GM23338 (cell line): Measurements from ENCODE around the gene BNC2. TPM values are rescaled to one million over a fixed set of nuclear protein-coding genes. Genes with fewer than 3 reads are reported as not detected.

Source experiments
- ATAC-seq: fragments of 200-7000 bp; cut with Tn5 transposase; 3 replicates; pipeline ENCODE4 v1.9.1; 2020
- DNase-seq: peaks from one replicate; pipeline ENCODE4 v3.0.0-alpha.2; 2015; ENCODE audit warnings: low spot score
- H2AFZ ChIP-seq: fragments of 200-600 bp; sonication (generic); 2 replicates; pipeline ENCODE4 v1.8.0; 2016; ENCODE audit warnings: antibody characterized with exemption, mild to moderate bottlenecking, moderate library complexity
- H3F3A ChIP-seq: fragments of 200-600 bp; sonication (generic); replicated peaks from 2 replicates; pipeline ENCODE4 v1.8.0; 2017; ENCODE audit warnings: antibody characterized with exemption, mixed run types, low read depth
- H3K27ac ChIP-seq: fragments of 200-600 bp; sonication (generic); 2 replicates; pipeline ENCODE4 v1.6.1; 2016; ENCODE audit warnings: low read depth
- H3K27me3 ChIP-seq: fragments of 200-600 bp; sonication (generic); 2 replicates; pipeline ENCODE4 v1.8.0; 2016; ENCODE audit warnings: mild to moderate bottlenecking, mixed run types, moderate library complexity; ENCODE audit not compliant: insufficient read depth
- H3K36me3 ChIP-seq: fragments of 200-600 bp; sonication (generic); 2 replicates; pipeline ENCODE4 v1.8.0; 2016; ENCODE audit warnings: mild to moderate bottlenecking; ENCODE audit not compliant: insufficient read depth
- H3K4me1 ChIP-seq: fragments of 200-600 bp; sonication (generic); 2 replicates; pipeline ENCODE4 v1.8.0; 2016; ENCODE audit warnings: mild to moderate bottlenecking, moderate library complexity; ENCODE audit not compliant: insufficient read depth
- H3K4me2 ChIP-seq: fragments of 200-600 bp; sonication (generic); 2 replicates; pipeline ENCODE4 v1.7.1; 2017; ENCODE audit warnings: mixed run types
- H3K4me3 ChIP-seq: fragments of 200-600 bp; sonication (generic); 2 replicates; pipeline ENCODE4 v1.6.1; 2016; ENCODE audit warnings: mixed run types
- H3K79me2 ChIP-seq: fragments of 200-600 bp; sonication (generic); replicated peaks from 2 replicates; pipeline ENCODE4 v1.8.0; 2017; ENCODE audit warnings: mild to moderate bottlenecking; ENCODE audit not compliant: insufficient read depth
- H3K9me2 ChIP-seq: fragments of 200-600 bp; sonication (generic); 2 replicates; pipeline ENCODE4 v1.8.0; 2017; ENCODE audit not compliant: insufficient read depth
- H4K20me1 ChIP-seq: fragments of 200-600 bp; sonication (generic); replicated peaks from 2 replicates; pipeline ENCODE4 v1.8.0; 2017; ENCODE audit warnings: mild to moderate bottlenecking; ENCODE audit not compliant: insufficient read depth
- H3K27ac Mint-ChIP-seq: 2 replicates; pipeline ENCODE4 v1.8.0; 2020; ENCODE audit warnings: inconsistent platforms, mild to moderate bottlenecking, moderate library complexity, mixed read lengths
- H3K27me3 Mint-ChIP-seq: 3 replicates; pipeline ENCODE4 v1.8.0; 2022; ENCODE audit warnings: low read depth, mild to moderate bottlenecking, moderate library complexity, mixed read lengths, inconsistent platforms; ENCODE audit not compliant: insufficient read depth, poor library complexity
- H3K36me3 Mint-ChIP-seq: 3 replicates; pipeline ENCODE4 v1.8.0; 2021; ENCODE audit warnings: low read depth, mild to moderate bottlenecking, inconsistent platforms, moderate library complexity, mixed read lengths
- H3K4me1 Mint-ChIP-seq: 3 replicates; pipeline ENCODE4 v1.8.0; 2020; ENCODE audit warnings: mild to moderate bottlenecking, inconsistent platforms, mixed read lengths
- H3K4me3 Mint-ChIP-seq: 3 replicates; pipeline ENCODE4 v1.8.0; 2021; ENCODE audit warnings: moderate library complexity, mild to moderate bottlenecking, inconsistent platforms, mixed read lengths
- H3K9me3 Mint-ChIP-seq: 3 replicates; pipeline ENCODE4 v1.8.0; 2020; ENCODE audit warnings: moderate library complexity, mild to moderate bottlenecking, inconsistent platforms, mixed read lengths
- EZH2phosphoT487 ChIP-seq: fragments of 200-600 bp; sonication (generic); IDR thresholded peaks from one replicate; pipeline ENCODE4 v1.8.1; 2018; ENCODE audit warnings: antibody characterized with exemption; ENCODE audit not compliant: unreplicated experiment
- POLR2AphosphoS5 ChIP-seq: IDR thresholded peaks from 2 replicates; pipeline ENCODE4 v1.6.1; 2016; ENCODE audit warnings: antibody characterized with exemption, low read depth
- ZNF331 ChIP-seq: fragments of 250-450 bp; sonication (Bioruptor Pico); IDR thresholded peaks from 2 replicates; pipeline ENCODE4 v1.5.0; 2020; ENCODE audit warnings: low read depth, mild to moderate bottlenecking, moderate library complexity
- polyA plus RNA-seq: library from polyadenylated mRNA; unstranded; fragments of >200 nt; fragmentation: Nextera tagmentation; extraction: Ambion mirVana; gene quantifications from 2 replicates; pipeline ENCODE4 v1.2.1, GENCODE V29; 2016
- total RNA-seq: library from RNA; depleted of rRNA; stranded (reverse); fragments of >200 nt; shearing (Covaris generic); gene quantifications from 2 replicates; pipeline ENCODE4 v1.2.3, GENCODE V29; 2014
- TF ChIP-seq, protein P1 (sequence below): fragments of 250-450 bp; sonication (Bioruptor Pico); IDR thresholded peaks from 2 replicates; pipeline ENCODE4 v1.5.0; 2020; ENCODE audit warnings: mild to moderate bottlenecking, moderate library complexity
- TF ChIP-seq, protein P2 (sequence below), 2 experiments: fragments of 200-600 bp in 1 of 2; sonication (generic) in 1 of 2; conservative IDR thresholded peaks; 2 replicates each; pipeline versions ENCODE4 v1.5.1 to v1.6.1; 2016 to 2017; ENCODE audit warnings: antibody characterized with exemption in 2 of 2, low read depth in 2 of 2, mild to moderate bottlenecking in 2 of 2, moderate library complexity in 1 of 2

Gene BNC2
- total and polyA plus RNA-seq, 2 experiments from 2014 or later: 12.7 to 13.2 TPM

DNA sequence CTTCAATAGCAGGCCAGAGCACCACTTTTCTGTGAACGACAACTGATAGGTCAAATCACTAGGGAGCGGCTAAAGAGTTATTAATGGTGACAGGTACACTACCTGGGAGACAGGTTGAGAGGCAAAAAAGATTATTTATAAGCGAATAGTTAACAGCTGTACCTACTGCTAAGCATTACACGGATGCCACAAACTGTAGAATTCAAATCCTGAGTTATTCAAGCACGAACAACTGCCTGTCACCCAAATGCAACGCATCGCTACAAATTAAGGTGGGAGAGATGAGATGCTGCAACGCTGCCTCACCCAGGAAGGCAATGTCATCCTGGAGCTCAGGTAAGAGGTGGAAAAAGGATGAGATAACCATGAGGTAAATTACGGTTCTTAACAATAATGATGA, 342.9 kb downstream of the BNC2 start:
- Histone ChIP-seq H3F3A (no peaks in the 10 kb centered on the region), H3K9me2 (no peaks in the 10 kb centered on the region), H4K20me1 (no peaks in the 10 kb centered on the region), H3K27me3 (no peaks in the 10 kb centered on the region), H3K27ac (no peak overlapping the region), H3K4me3 (no peak overlapping the region), H3K4me2 (no peak overlapping the region), H3K36me3 (no peaks in the 10 kb centered on the region), H2AFZ (no peak overlapping the region), H3K79me2 (no peaks in the 10 kb centered on the region), H3K4me1 (peaks cover 12% of the 10 kb centered on the region)
- no peak for DNase-seq
- no peak for ATAC-seq
- no peaks in the 10 kb centered on the region for H3K27me3 Mint-ChIP-seq
- H3K27ac Mint-ChIP-seq: no peak overlapping the region
- TF ChIP-seq, protein P1, sequence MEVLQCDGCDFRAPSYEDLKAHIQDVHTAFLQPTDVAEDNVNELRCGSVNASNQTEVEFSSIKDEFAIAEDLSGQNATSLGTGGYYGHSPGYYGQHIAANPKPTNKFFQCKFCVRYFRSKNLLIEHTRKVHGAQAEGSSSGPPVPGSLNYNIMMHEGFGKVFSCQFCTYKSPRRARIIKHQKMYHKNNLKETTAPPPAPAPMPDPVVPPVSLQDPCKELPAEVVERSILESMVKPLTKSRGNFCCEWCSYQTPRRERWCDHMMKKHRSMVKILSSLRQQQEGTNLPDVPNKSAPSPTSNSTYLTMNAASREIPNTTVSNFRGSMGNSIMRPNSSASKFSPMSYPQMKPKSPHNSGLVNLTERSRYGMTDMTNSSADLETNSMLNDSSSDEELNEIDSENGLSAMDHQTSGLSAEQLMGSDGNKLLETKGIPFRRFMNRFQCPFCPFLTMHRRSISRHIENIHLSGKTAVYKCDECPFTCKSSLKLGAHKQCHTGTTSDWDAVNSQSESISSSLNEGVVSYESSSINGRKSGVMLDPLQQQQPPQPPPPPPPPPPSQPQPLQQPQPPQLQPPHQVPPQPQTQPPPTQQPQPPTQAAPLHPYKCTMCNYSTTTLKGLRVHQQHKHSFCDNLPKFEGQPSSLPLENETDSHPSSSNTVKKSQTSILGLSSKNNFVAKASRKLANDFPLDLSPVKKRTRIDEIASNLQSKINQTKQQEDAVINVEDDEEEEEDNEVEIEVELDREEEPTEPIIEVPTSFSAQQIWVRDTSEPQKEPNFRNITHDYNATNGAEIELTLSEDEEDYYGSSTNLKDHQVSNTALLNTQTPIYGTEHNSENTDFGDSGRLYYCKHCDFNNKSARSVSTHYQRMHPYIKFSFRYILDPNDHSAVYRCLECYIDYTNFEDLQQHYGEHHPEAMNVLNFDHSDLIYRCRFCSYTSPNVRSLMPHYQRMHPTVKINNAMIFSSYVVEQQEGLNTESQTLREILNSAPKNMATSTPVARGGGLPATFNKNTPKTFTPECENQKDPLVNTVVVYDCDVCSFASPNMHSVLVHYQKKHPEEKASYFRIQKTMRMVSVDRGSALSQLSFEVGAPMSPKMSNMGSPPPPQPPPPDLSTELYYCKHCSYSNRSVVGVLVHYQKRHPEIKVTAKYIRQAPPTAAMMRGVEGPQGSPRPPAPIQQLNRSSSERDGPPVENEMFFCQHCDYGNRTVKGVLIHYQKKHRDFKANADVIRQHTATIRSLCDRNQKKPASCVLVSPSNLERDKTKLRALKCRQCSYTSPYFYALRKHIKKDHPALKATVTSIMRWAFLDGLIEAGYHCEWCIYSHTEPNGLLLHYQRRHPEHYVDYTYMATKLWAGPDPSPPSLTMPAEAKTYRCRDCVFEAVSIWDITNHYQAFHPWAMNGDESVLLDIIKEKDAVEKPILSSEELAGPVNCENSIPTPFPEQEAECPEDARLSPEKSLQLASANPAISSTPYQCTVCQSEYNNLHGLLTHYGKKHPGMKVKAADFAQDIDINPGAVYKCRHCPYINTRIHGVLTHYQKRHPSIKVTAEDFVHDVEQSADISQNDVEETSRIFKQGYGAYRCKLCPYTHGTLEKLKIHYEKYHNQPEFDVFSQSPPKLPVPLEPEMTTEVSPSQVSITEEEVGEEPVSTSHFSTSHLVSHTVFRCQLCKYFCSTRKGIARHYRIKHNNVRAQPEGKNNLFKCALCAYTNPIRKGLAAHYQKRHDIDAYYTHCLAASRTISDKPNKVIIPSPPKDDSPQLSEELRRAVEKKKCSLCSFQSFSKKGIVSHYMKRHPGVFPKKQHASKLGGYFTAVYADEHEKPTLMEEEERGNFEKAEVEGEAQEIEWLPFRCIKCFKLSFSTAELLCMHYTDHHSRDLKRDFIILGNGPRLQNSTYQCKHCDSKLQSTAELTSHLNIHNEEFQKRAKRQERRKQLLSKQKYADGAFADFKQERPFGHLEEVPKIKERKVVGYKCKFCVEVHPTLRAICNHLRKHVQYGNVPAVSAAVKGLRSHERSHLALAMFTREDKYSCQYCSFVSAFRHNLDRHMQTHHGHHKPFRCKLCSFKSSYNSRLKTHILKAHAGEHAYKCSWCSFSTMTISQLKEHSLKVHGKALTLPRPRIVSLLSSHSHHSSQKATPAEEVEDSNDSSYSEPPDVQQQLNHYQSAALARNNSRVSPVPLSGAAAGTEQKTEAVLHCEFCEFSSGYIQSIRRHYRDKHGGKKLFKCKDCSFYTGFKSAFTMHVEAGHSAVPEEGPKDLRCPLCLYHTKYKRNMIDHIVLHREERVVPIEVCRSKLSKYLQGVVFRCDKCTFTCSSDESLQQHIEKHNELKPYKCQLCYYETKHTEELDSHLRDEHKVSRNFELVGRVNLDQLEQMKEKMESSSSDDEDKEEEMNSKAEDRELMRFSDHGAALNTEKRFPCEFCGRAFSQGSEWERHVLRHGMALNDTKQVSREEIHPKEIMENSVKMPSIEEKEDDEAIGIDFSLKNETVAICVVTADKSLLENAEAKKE (CRISPR knock-in tag): no peak
- TF ChIP-seq, protein P2, sequence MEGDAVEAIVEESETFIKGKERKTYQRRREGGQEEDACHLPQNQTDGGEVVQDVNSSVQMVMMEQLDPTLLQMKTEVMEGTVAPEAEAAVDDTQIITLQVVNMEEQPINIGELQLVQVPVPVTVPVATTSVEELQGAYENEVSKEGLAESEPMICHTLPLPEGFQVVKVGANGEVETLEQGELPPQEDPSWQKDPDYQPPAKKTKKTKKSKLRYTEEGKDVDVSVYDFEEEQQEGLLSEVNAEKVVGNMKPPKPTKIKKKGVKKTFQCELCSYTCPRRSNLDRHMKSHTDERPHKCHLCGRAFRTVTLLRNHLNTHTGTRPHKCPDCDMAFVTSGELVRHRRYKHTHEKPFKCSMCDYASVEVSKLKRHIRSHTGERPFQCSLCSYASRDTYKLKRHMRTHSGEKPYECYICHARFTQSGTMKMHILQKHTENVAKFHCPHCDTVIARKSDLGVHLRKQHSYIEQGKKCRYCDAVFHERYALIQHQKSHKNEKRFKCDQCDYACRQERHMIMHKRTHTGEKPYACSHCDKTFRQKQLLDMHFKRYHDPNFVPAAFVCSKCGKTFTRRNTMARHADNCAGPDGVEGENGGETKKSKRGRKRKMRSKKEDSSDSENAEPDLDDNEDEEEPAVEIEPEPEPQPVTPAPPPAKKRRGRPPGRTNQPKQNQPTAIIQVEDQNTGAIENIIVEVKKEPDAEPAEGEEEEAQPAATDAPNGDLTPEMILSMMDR (conservative IDR thresholded peaks at IDR 0.05; ENCODE audit: low read depth in 2 of 2): peak in 1 of 2 experiments; percentile 18; a peak in 1 of 4 replicates
- no peak for TF ChIP-seq ZNF331
- TF ChIP-seq EZH2phosphoT487: no peak
- TF ChIP-seq POLR2AphosphoS5: no peak
- peaks cover 40% of the 10 kb centered on the region for H3K4me1 Mint-ChIP-seq
- H3K36me3 Mint-ChIP-seq: peaks cover 4% of the 10 kb centered on the region; the same call in 1 of the 3 replicates
- H3K9me3 Mint-ChIP-seq: no peaks in the 10 kb centered on the region
- H3K4me3 Mint-ChIP-seq: no peak overlapping the region
